K562 (cell line): ENCODE results near the gene CACNA1A. TPM values are rescaled to one million over a fixed set of nuclear protein-coding genes. Genes with fewer than 3 reads are reported as not detected.

Source experiments
- CBX2 ChIP-seq: fragments of 200-600 bp; sonication (generic); IDR thresholded peaks from one replicate; pipeline ENCODE4 v1.6.1; 2012; ENCODE audit warnings: mild to moderate bottlenecking, low read length, inconsistent platforms; ENCODE audit not compliant: insufficient read depth, poor library complexity, severe bottlenecking
- GTF3C2 ChIP-seq: IDR thresholded peaks from 3 replicates; pipeline ENCODE4 v1.6.1; 2011; ENCODE audit warnings: borderline replicate concordance, mild to moderate bottlenecking, moderate library complexity; ENCODE audit not compliant: insufficient read length; ENCODE audit errors: extremely low read depth
- THRA ChIP-seq: fragments of 450-650 bp; IDR thresholded peaks from 2 replicates; pipeline ENCODE4 v1.6.1; 2017; ENCODE audit warnings: mild to moderate bottlenecking, moderate library complexity
- ZBTB33 ChIP-seq: sonication (generic); formaldehyde crosslinking; IDR thresholded peaks from 2 replicates; pipeline ENCODE4 v1.8.1; 2023; ENCODE audit warnings: mild to moderate bottlenecking, missing genetic modification reagents
- polyA plus RNA-seq, 8 experiments: library from polyadenylated mRNA; depleted of rRNA in 4 of 8; stranded (reverse) in 5 of 8; unstranded in 3 of 8; fragments of >200 nt; fragmentation: Nextera tagmentation in 2 of 8; fragmentation: Illumina TruSeq in 1 of 8; extraction: Ambion mirVana in 2 of 8; extraction: Trizol in 1 of 8; gene quantifications; 2 replicates each; pipeline versions ENCODE4 v1.2.1 to v1.2.3, GENCODE V29; 2011 to 2014; ENCODE audit warnings: inconsistent platforms in 1 of 8, missing spikeins in 1 of 8
- total RNA-seq, 7 experiments: library from RNA; depleted of rRNA in 6 of 7; stranded (reverse); fragments of >200 nt in 6 of 7; fragmentation: Illumina TruSeq in 2 of 7; extraction: Trizol in 2 of 7; gene quantifications; 2 replicates each; pipeline versions ENCODE4 v1.2.1 to v1.2.3, GENCODE V29; 2011 to 2021; ENCODE audit warnings: low replicate concordance in 1 of 7
- TF ChIP-seq, protein P1 (sequence below): fragments of 450-650 bp; formaldehyde crosslinking; IDR thresholded peaks from 2 replicates; pipeline ENCODE4 v1.4.0; 2022; ENCODE audit warnings: missing genetic modification characterization

Gene CACNA1A
- total and polyA plus RNA-seq, 9 of the 15 experiments (the other 6 are each of a cell fraction or from before 2014, with no cell fraction given) = 0.03 to 0.20 (median 0.09) TPM; not detected in 1

- TF ChIP-seq GTF3C2 (no peak), ZBTB33 (no peak), THRA (no peak), CBX2 (no peak)
- TF ChIP-seq, protein P1, sequence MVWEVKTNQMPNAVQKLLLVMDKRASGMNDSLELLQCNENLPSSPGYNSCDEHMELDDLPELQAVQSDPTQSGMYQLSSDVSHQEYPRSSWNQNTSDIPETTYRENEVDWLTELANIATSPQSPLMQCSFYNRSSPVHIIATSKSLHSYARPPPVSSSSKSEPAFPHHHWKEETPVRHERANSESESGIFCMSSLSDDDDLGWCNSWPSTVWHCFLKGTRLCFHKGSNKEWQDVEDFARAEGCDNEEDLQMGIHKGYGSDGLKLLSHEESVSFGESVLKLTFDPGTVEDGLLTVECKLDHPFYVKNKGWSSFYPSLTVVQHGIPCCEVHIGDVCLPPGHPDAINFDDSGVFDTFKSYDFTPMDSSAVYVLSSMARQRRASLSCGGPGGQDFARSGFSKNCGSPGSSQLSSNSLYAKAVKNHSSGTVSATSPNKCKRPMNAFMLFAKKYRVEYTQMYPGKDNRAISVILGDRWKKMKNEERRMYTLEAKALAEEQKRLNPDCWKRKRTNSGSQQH (CRISPR knock-in tag) = no peak
Measured at GRCh38 chr19:13334801-13335481, 171.3 kb downstream of the CACNA1A start (continued).
